Activated CD8-positive, alpha-beta memory T cell treated with anti-CD3 and anti-CD28 coated beads for 24 hours (primary cell): ENCODE results near the gene S100P.

Experiments used
- DNase-seq: peaks from one replicate; pipeline ENCODE4 v3.0.0-alpha.2; 2020

S100P gene

DNA sequence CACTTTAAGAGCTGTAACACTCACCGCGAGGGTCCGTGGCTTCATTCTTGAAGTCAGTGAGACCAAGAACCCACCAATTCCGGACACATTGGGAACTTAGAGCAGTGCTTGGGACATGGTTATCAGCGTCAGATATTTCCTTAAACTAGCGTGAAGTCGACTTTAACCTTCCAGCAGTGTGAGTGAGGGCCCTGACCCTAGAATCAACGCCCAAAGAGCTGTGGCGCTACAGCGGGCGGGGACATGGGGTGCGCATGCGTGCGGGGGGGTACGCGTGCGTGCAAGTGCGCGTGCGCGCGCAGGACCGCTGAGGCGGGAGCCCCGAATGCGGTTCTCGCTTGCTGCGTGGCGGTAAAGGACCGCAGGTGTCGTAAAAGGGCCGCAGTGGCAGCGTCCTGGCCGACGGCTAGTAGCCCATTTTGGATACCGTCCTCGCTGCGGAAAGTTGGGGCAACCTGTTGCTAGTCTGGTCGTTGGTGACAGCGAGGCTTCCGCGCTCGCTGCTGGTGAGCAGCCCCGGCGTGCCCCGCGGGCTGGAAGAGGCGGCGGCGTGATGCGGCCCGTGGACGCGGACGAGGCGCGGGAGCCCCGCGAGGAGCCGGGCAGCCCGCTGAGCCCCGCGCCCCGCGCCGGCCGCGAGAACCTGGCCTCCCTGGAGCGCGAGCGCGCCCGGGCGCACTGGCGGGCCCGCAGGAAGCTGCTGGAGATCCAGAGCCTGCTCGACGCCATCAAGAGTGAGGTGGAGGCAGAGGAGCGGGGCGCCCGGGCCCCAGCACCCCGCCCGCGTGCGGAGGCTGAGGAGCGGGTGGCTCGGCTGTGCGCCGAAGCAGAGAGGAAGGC lies 19.8 kb upstream of the S100P start:
- peak; percentile 92 for DNase-seq

DNA sequence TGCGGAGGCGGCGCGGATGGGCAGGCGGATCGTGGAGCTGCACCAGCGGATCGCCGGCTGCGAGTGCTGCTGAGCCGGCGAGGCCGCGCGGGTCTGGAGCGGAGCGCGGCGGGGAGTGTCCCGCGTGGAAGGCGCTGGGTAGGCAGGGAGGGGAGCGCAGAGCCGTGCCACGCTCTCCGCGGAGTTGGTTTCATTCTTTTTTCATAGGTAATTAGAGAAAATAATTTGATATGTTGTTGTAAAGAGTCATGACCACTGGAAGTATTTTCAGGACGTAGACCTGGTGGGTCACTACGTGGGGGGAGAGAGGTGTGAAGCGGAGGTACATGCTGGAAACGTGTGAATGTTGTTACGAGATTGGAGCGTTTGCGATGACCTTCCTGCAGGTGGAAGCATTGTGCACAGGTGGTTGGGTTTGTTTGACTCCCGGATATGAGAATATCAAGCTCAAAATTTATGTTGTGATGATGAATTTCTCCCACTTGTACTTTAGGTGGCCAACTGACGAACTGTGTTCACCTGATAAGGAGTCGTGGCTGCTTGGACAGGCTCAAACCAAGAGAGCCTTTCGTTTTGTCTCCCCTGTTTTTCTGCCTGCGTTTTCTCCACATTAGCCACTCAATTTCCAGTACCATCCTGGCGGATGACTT lies 19.1 kb upstream of the S100P start:
- DNase-seq, result peak; percentile 76

DNA sequence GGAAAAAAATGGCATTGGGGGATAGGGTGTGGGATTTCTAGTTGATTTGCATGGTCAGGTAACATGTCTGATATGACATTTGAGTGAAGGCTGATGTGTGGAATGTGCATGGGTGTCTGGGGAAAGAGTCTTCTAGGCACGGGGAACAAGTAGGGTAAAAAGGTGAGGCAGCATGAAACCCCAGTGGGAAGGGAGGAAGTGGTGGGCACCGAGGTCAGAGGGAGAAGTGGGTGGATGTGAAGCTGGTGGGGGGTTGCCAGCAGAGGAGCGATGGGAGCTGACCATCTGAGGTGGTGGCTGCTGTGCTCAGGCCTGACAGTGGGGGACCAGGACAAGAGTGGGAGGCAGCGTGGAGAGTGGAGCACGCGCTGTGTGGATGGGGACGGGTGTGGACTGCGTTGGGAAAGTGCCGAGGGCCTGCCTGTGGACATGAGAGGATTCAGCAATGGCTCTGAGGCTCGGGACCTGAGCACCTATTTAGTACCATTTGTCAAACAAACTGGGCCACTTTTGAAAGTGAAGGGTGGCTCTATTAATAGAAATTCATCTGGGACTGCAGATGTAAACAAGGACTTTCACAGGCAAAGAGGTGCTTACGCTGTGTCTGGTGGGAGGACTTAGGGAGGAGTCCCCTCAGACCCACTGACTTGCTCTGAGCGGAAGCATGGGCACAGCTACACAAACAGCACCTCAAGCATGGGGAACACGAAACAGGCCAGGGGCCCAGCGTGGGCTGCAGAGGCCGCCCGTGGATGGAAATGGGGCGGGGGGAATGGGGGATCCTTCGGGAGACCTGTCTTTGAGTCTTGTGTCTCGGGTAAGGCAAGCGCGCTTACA lies 16.7 kb upstream of the S100P start:
- DNase-seq, result no peak

DNA sequence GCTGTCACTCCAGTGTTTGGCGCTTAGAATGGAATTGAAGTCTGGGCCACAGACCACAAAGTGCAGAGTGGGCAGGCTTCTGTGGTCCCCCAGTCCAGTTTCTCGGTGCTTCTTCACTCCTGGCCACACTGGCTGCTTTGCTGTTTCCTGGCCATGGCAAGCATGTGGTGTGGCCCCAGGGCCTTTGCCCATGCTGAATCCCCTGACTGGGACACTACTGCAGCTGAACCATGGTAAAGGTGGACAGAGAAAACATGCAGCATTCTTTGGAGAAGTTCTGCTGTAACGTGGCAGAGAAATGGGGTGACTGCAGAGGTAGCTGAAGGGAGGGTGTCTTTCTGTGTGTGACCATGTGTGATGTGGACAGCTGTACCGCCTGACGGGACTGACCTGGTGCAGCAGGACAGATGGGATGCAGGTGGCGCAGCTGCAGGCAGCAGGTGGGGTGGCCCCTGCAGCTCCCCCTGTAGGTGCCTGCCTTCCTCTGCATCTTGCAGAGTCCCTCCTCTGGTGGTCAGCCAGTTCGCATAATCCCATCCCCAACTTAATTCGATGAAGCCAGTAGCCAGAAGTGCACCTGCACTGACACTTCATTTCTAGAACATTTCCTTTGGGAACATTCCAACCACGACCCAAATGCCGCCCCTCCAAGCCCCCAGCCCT lies 13.2 kb upstream of the S100P start:
- DNase-seq, result no peak

DNA sequence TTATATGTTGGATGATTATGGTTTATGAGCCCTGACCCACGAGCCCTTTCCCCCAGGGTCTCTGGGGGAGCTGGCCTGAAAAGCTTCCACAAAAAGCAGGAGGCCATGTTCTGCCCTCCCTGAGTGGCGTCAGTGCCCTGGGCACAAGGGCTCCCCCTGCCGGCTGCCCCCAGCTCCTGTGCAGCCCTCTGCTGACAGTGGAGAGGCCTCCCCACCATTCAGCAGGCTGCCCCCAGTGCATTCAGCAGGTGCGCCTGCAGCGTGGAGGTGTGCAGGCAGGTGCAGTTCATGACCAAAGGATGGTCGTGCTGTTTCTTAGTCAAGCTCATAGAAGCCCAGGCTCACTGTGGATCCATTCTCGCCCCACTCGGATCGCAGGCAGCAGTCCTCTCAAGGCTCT lies 12.5 kb upstream of the S100P start:
- DNase-seq, result no peak

DNA sequence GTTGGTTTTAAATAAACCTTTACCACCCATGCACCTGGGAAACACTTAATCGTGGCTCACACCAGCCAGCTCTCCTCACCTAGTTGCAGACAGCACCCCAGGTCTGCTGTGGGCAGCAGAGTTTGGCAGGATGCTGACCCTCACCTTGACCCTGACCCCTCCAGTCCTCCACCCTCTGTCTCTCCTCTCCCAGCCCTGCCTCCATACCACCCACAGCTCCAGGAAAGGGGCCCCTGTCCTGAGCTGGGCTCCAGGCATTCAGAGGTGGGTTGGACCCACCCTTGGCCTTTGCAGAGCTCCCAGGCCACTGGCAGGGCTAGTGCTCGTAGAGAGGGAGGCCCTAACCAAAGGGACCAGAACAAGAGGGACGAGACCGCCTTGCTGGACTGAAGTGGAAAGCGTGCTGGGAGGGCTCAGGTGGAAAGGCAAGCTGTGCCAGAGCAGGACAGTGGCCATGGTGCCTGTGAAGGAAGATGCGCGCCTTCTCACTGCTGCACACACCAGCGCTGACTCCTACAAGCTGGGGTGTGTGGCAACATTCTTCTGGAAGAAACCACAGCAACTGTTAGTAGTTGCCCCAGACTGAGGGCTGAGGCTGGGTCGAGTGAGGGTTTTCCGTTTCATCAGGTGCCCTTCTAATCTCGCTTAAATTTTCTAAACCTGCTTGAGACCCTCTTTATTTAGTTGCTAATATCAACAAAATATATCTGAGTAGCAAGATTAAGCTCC lies 10.7 kb upstream of the S100P start:
- DNase-seq, result no peak

DNA sequence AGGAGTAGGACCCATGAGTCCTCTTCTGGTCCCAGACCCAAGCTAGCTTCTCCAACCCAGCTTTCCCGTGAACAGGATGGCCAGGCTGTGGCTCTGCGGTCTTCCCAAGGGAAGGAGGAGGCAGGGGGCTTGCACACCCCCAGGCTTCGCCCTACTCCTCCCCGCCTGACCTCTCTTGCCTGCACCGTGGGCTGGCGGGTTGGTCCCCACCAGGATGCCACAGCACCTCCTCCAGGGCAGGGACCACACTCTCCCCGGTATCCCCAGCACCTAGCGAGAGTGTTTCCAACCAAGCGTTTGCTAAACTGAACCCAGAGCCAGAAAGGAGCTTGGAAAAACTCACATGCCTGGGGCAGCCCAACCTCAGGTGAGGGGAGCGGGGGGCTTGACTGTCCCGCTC lies 9.0 kb upstream of the S100P start:
- DNase-seq, result no peak

DNA sequence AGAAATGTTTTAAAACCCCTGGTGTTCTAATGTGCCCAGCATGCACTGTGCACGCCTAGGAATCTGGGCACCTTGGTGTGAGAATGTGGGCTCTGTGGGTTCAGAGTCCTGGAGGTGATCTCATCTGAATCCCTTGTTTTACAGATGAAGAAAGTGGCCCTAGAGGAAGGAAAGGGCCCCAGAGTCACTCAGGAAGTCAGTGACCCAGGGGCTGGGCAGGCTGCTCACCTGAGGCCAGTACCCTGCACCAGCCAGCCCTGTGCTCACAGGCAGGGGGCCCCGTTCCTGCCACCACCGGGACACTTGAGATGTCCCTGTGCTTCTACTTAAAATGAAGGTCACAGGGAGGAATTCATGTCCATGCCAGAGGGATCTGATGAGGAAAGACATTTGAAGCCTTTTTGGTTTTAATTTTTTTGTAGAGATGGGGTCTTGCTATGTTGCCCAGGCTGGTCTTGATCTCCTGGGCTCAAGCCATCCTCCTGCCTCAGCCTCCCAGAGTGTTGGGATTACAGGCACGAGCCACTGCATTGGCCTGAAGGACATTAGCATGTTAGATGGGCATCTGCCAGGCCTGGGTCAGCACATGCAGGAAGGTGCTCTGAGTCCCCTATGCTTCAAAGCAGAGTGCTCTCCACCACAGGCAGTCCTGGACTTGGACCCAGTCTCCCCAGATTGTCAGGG lies 7.4 kb upstream of the S100P start:
- no peak for DNase-seq

DNA sequence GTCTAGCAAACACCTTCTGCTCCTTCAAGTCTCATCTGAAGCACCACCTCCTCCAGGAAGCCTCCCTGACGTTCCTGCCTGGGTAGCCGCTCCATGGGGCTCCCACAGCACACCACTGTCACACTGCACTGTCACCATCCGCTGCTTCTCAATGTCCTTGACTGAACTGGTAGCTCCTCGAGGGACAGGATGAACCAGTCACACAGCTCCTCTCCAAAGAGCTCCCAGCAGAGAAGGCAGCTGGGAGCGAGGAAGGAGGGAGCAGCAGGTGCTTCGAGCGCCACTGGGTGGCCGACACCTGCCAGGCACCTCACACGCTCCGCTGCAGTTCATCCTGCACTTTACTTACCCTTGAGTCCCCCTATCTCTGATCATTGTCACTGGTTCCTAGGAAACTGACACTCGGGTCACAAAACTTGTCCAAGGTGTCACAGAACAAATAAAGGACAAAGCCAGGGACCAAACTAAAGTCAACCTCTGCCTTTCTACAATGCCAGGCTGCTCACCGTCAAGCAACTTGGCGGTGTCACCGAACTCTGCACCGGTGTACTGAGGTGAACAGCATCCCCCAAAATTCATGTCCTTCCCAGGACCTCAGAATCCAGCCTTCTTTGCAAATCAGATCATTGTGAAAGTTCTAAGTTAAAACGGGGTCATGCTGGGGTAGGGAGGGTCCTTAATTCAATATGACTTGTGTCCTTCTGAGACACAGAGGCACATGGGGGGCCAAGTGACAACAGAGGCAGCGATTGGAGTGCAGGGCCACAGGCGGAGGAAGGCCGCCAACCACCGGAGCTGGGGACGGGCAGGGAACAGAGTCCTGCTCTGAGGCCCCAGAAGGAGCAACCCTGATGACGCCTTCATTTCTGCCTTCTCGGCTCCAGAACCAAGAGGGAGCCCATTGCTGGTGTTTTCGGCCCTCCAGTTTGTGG lies 5.5 kb upstream of the S100P start:
- DNase-seq, result no peak

DNA sequence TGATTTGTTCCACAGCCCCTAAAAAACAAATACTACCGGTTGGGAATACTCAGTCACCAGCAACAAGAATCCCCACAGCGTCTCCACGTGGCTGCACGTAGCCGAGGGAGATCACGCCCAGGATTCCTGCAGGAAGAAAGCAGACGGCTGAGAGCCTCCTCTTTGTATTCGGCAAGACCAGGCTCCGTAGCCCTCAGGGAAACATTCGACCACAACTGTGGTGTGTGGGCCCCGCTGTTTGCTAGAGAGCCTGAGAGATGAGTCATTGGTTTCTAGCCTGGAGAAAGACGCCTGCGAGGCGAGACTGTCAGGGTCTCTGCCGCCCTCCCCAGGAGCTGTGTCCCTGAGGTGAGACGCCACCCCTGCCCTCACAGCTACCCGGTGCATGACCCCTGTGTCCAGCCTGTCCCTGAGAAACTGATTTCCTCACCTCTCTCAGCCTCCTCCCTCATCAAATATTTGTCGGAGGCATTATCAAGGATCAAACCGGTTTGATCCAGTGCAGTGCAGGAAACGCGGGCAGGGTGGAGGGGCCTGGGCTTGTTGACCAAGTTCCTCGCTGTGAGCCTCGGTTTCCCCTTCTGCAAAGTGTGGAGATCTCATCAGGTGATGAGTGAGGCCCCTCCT lies 4.7 kb upstream of the S100P start:
- peak; percentile 87 for DNase-seq

DNA sequence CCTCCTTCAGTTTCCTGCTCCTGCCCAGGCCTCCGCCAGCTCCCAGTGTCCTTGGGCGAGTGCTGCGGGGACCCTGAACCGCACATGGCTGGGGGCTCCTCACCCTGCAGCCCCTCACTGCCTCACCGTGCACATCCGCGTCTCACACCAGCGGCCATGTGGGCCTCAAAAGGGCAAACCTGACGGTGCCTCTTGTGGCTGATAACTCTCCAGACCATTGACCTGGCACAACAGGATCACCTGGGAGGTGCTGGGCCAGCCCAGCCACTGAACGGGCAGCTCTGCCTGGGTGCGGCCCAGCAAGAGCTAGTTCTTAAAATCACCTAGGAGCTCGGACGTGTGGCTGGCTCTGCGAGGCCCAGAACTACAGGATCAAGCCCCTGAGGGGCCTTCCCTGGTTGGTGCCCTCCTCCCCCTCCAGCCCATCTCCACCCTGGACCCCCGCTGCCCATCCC lies 4.1 kb upstream of the S100P start:
- DNase-seq, result no peak

DNA sequence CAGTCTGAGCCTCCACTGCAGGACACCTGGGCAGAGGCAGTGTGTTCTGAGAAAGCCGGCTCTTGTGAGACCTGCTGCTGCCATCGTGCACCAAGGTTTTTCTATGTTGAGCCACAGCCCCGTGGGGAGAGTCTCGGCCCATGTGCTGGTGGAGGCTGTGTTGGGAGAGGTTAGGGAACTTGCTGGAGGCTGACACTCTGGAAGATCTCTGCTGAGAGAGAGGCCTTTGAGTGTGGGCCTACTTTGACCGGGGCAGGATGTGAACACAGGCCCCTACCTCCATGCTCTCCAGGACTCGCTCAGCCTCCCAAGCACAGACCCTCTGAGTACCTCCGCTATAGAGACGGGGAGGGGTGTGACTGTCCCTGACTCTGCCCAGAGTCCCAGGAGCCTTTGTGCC lies 1.3 kb upstream of the S100P start:
- DNase-seq, result no peak

DNA sequence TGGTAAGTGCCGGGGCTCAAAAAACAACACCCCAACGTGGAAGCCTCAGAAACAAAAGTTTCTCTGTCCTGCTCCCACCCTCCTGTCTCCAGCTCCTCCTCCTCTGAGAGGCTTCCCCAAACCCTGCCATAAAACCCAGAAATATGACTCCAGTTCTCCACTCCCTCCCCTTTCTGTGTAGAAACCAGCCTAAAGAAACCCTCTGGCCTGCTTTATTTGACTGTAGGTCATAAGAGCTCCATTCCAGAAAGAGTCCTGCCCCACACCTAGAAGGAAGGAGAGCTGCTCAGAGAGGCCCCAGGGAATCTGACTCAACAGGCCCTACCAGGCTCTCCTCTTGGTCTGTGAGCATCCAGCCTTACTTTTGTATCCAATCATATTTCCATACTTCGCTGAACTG lies 872 bp upstream of the S100P start:
- DNase-seq, result no peak

DNA sequence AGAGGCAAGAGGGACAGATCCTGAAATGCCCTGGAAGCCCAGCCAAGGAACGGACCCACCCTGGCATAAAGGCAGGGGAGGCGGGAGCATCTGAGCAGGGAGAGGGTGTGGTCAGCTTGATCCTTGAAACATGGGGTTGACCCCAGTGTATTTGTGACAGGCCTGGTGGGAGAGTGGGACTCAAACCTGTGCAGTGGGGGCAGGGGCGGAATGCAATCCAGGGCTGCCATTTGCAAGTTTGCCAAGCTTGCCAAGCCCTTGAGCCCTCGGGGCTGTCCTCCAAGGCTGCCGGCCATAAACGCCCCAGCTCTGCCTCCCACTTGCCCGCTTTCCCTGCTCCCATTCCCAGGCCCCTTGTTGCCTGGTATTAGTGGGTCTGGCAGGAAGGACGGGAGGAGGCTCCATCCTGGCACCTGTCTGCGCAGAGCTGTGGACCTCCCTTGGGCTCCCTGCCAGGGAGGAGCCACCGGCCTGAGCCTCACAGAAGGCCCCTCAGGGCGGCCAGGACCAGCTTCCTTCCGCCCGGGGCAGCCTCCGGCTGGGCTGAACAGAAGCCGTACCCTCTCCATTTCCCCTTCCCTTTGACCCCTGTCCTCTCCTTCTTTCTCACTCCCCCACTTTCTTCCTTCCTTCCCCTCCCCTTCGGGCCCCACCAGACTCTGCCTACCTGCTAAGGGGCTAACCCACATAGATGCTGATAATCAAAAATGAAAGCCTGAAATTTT lies 661 bp downstream of the S100P start:
- no peak for DNase-seq

DNA sequence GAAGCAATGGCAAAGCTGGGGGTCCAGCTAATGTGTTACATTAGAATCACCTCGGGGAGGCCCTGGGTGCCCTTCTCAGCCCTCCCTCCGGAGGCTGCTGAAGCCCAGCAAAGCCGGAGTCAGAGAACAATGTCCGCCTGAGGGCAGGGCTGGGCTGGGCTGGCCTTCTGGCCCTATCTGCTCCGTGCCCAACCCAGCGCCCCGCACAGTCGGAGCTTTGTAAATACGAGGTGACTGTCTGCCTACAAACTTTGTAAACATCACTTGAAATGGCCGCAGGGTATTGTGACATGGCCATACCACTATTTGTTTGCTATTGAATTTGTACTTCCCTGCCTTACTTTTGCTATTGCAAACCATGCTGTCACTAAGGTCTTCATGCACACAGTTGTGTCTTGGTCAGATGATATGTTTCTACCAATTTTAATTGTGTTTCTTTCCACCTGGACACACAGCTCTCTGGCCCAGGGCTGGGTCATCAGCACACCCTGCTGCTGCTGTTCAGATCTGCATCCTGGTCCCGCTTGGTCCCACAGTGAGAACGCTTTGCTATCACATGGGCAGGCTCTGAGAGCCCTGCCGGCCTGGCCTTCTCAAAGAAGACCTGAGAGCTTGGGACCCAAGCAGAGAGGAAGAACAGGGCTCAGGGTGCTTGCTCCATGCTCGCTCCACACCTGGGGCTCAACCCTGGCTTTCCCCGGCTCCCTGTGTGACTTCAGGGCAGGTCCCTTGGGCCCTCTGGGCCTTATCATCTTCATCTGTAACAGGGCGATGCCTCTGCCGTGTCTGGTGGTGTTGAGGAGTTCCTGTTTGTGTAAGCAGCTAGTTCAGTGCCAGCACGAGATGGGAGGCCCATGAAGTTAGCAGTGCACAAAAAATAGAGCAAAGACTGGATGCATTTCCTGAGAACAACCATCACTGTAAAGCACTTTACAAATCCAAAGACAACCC lies 2.3 kb downstream of the S100P start:
- peak; percentile 71 for DNase-seq

DNA sequence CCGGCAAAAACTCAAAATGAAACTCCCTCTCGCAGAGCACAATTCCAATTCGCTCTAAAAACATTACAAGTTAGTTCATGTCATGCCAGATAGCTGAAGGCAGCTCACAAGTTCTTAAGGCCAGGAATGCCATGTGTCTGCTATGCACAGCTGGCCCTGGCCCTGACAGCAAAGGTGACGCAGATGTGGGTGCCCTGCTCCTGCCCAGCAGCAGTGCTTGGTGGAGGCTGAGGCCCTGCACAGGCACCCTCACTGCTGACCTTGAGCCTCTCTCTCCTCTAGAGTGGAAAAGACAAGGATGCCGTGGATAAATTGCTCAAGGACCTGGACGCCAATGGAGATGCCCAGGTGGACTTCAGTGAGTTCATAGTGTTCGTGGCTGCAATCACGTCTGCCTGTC lies 2.9 kb downstream of the S100P start:
- no peak for DNase-seq

DNA sequence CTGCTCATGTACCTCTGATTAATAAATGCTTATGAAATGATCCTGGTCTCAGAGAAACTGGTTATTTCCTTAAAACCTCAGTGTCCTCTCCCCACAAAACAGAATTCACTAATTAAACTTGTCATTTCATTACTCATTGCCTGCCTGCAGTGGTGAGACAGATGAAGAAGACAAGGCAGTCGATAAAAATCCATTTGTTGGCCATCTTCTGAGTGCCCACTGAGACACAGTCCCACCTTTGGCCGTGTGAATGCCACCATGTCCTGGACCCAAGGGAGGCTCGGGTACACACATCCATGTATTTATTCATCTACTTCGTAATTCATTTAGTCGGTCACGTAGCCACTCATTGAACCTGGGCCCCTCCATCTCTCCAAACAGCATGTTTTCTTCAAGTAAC lies 3.5 kb downstream of the S100P start:
- DNase-seq, result no peak

DNA sequence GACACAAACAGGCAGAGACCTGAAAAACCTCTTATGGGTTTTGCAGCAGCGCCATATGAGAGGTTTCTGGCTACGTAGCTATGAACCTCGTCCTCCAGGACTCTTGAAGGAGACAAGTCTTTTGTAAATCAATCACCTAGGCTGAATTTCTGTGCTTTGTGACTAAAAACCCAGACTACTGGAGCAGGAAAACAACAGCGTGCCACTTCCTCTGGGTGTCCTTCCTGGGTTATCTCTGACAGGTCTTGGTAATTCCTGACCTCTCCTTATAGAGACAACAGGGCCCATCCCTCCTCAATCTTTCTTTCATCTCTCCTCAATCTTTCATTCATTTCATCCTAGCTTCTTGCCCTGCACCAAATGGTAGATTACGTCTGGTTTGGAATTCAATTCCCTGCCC lies 5.7 kb downstream of the S100P start:
- DNase-seq, result no peak
